ENCODE data around the gene DOCK1. TPM values are rescaled to one million over a fixed set of nuclear protein-coding genes. Genes with fewer than 3 reads are reported as not detected.

DOCK1 gene
- total RNA-seq, 1 experiment from 2014 or later, result 82.2 TPM

- no TSS peak for BruUV-seq (replicated peaks)
- H3K36me3 Mint-ChIP-seq (ENCODE audit: insufficient read depth, unreplicated experiment), result peaks cover 46% of the 10 kb centered on the region
- DNase-seq, result no peak
These were observed 150.0 kb downstream of the DOCK1 start for GRCh38 chr10:127055263-127055662.

DNA sequence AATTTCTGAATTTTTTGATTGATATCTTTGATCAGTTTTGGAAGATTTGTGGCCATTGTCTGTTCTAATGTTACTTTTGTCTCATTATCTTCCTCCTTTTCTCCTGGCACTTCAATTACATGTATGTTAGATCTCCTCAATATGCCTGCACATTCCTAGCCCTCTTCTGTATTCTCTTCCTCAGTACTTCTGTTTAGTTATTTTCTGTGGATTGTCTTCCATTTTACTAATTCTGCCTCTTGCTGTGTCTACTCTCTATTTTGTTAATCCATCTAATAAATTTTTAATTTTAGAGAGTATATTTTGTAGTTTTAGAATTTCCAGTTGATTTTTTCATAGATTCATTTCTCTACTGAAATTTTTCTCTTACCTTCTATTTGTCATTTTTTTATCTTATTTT, 154.1 kb downstream of the DOCK1 start:
- H3K36me3 Mint-ChIP-seq (ENCODE audit: insufficient read depth, unreplicated experiment), result peaks cover 73% of the 10 kb centered on the region
- H3K27ac Mint-ChIP-seq (ENCODE audit: unreplicated experiment), result no peak overlapping the region
- BruUV-seq (replicated peaks), result no TSS peak
- H3K4me1 ChIP-seq, result no peaks in the 10 kb centered on the region
- H3K36me3 ChIP-seq (ENCODE audit: control insufficient read depth, insufficient read depth, low read length), result no peaks in the 10 kb centered on the region
- no peaks in the 10 kb centered on the region for H3K4me1 Mint-ChIP-seq (ENCODE audit: low read depth, unreplicated experiment)
- H3K27me3 ChIP-seq (replicated peaks; ENCODE audit: control insufficient read depth, insufficient read depth, low read length), result no peaks in the 10 kb centered on the region
- ChIA-PET POLR2A (no interaction called here), CTCF (no interaction called here)
- peaks cover 12% of the 10 kb centered on the region for H3K9me3 ChIP-seq
- peaks cover 24% of the 10 kb centered on the region for H3K9me3 Mint-ChIP-seq (ENCODE audit: unreplicated experiment)
- intact Hi-C loops (cut with micrococcal nuclease; ENCODE audit: unreplicated experiment), result no loop called here
- TF ChIP-seq, protein P1, sequence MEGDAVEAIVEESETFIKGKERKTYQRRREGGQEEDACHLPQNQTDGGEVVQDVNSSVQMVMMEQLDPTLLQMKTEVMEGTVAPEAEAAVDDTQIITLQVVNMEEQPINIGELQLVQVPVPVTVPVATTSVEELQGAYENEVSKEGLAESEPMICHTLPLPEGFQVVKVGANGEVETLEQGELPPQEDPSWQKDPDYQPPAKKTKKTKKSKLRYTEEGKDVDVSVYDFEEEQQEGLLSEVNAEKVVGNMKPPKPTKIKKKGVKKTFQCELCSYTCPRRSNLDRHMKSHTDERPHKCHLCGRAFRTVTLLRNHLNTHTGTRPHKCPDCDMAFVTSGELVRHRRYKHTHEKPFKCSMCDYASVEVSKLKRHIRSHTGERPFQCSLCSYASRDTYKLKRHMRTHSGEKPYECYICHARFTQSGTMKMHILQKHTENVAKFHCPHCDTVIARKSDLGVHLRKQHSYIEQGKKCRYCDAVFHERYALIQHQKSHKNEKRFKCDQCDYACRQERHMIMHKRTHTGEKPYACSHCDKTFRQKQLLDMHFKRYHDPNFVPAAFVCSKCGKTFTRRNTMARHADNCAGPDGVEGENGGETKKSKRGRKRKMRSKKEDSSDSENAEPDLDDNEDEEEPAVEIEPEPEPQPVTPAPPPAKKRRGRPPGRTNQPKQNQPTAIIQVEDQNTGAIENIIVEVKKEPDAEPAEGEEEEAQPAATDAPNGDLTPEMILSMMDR (IDR thresholded peaks at IDR 0.05; ENCODE audit: insufficient read depth in 1 of 2, low read depth in 1 of 2, low read length in 1 of 2, severe bottlenecking in 1 of 2, unreplicated experiment in 1 of 2), result no peak
- H3K4me3 Mint-ChIP-seq (ENCODE audit: unreplicated experiment), result no peak overlapping the region
- H3K4me3 ChIP-seq (ENCODE audit: low read depth, low read length), result no peak overlapping the region
- H3K27me3 Mint-ChIP-seq (ENCODE audit: insufficient read depth, unreplicated experiment), result no peaks in the 10 kb centered on the region
- DNase-seq, result no peak

More at GRCh38 chr10:127055263-127055662, 150.0 kb downstream of the DOCK1 start:
- no peaks in the 10 kb centered on the region for H3K36me3 ChIP-seq (ENCODE audit: control insufficient read depth, insufficient read depth, low read length)
- no peaks in the 10 kb centered on the region for H3K4me1 Mint-ChIP-seq (ENCODE audit: low read depth, unreplicated experiment)
- intact Hi-C loops (cut with micrococcal nuclease; ENCODE audit: unreplicated experiment), result no loop called here
- POLR2A ChIA-PET, result no interaction called here
- no peak overlapping the region for H3K27ac Mint-ChIP-seq (ENCODE audit: unreplicated experiment)
- H3K27me3 ChIP-seq (replicated peaks; ENCODE audit: control insufficient read depth, insufficient read depth, low read length), result no peaks in the 10 kb centered on the region
- peaks cover 12% of the 10 kb centered on the region for H3K9me3 ChIP-seq
- CTCF ChIA-PET, result no interaction called here
- peaks cover 24% of the 10 kb centered on the region for H3K9me3 Mint-ChIP-seq (ENCODE audit: unreplicated experiment)
- H3K4me3 ChIP-seq (ENCODE audit: low read depth, low read length), result no peak overlapping the region
- no peaks in the 10 kb centered on the region for H3K4me1 ChIP-seq
- H3K27me3 Mint-ChIP-seq (ENCODE audit: insufficient read depth, unreplicated experiment), result no peaks in the 10 kb centered on the region
- TF ChIP-seq, protein P1 (IDR thresholded peaks at IDR 0.05; ENCODE audit: insufficient read depth in 1 of 2, low read depth in 1 of 2, low read length in 1 of 2, severe bottlenecking in 1 of 2, unreplicated experiment in 1 of 2), result no peak
- H3K4me3 Mint-ChIP-seq (ENCODE audit: unreplicated experiment), result no peak overlapping the region

- CTCF ChIA-PET, result no interaction called here
- intact Hi-C loops (cut with micrococcal nuclease; ENCODE audit: unreplicated experiment), result no loop called here
- no peak overlapping the region for H3K4me3 Mint-ChIP-seq (ENCODE audit: unreplicated experiment)
- no peak overlapping the region for H3K4me3 ChIP-seq (ENCODE audit: low read depth, low read length)
- POLR2A ChIA-PET, result no interaction called here
- peaks cover 14% of the 10 kb centered on the region for H3K9me3 Mint-ChIP-seq (ENCODE audit: unreplicated experiment)
- no peaks in the 10 kb centered on the region for H3K27me3 Mint-ChIP-seq (ENCODE audit: insufficient read depth, unreplicated experiment)
- H3K27ac Mint-ChIP-seq (ENCODE audit: unreplicated experiment), result no peak overlapping the region
- no peaks in the 10 kb centered on the region for H3K4me1 Mint-ChIP-seq (ENCODE audit: low read depth, unreplicated experiment)
- DNase-seq, result no peak
- H3K36me3 ChIP-seq (ENCODE audit: control insufficient read depth, insufficient read depth, low read length), result no peaks in the 10 kb centered on the region
- no peaks in the 10 kb centered on the region for H3K27me3 ChIP-seq (replicated peaks; ENCODE audit: control insufficient read depth, insufficient read depth, low read length)
- no peaks in the 10 kb centered on the region for H3K4me1 ChIP-seq
- H3K9me3 ChIP-seq, result peaks cover 6% of the 10 kb centered on the region
- TF ChIP-seq, protein P1 (IDR thresholded peaks at IDR 0.05; ENCODE audit: insufficient read depth in 1 of 2, low read depth in 1 of 2, low read length in 1 of 2, severe bottlenecking in 1 of 2, unreplicated experiment in 1 of 2), result no peak
- no TSS peak for BruUV-seq (replicated peaks)
- peaks cover 80% of the 10 kb centered on the region for H3K36me3 Mint-ChIP-seq (ENCODE audit: insufficient read depth, unreplicated experiment)
These were observed 158.5 kb downstream of the DOCK1 start for GRCh38 chr10:127063762-127064161.
